Measurements from ENCODE around the gene OBSCN.

OBSCN gene

GRCh38 chr1:228325267-228325666, 117.4 kb downstream of the OBSCN start:
- TF ChIP-seq CTCF (IDR thresholded peaks at IDR 0.05; ENCODE audit: insufficient read depth, low read length) (no peak), SPI1 (IDR thresholded peaks at IDR 0.05; ENCODE audit: borderline replicate concordance, low read depth) (no peak), REST (IDR thresholded peaks at IDR 0.05; ENCODE audit: insufficient replicate concordance, low read depth) (no peak)
- DNase-seq (ENCODE audit: low read depth in 1 of 2, low spot score in 1 of 2): no peak
- H3K27ac ChIP-seq (replicated peaks): no peak overlapping the region
- H3K27me3 ChIP-seq (ENCODE audit: insufficient read depth, poor library complexity, severe bottlenecking): no peaks in the 10 kb centered on the region
- H3K4me3 ChIP-seq (replicated peaks; ENCODE audit: insufficient read depth, low read length): no peak overlapping the region

- H3K27me3 ChIP-seq (ENCODE audit: insufficient read depth, poor library complexity, severe bottlenecking): no peaks in the 10 kb centered on the region
- H3K4me3 ChIP-seq (replicated peaks; ENCODE audit: insufficient read depth, low read length): no peak overlapping the region
- TF ChIP-seq REST (IDR thresholded peaks at IDR 0.05; ENCODE audit: insufficient replicate concordance, low read depth): no peak
- TF ChIP-seq CTCF (IDR thresholded peaks at IDR 0.05; ENCODE audit: insufficient read depth, low read length): no peak
- TF ChIP-seq GABPA (IDR thresholded peaks at IDR 0.05; ENCODE audit: low read depth): no peak
- no peak for TF ChIP-seq SPI1 (IDR thresholded peaks at IDR 0.05; ENCODE audit: borderline replicate concordance, low read depth)
- TF ChIP-seq POLR2AphosphoS5 (IDR thresholded peaks at IDR 0.05; ENCODE audit: low read depth): no peak
- H3K27ac ChIP-seq (replicated peaks): no peak overlapping the region
- no peak for DNase-seq (ENCODE audit: low read depth in 1 of 2, low spot score in 1 of 2)
Measured at GRCh38 chr1:228329887-228330286, 122.0 kb downstream of the OBSCN start.

GRCh38 chr1:228332797-228333738, 125.2 kb downstream of the OBSCN start:
- no peak overlapping the region for H3K4me3 ChIP-seq (replicated peaks; ENCODE audit: insufficient read depth, low read length)
- H3K27ac ChIP-seq (replicated peaks): no peak overlapping the region
- H3K27me3 ChIP-seq (ENCODE audit: insufficient read depth, poor library complexity, severe bottlenecking): no peaks in the 10 kb centered on the region
- TF ChIP-seq REST (IDR thresholded peaks at IDR 0.05; ENCODE audit: insufficient replicate concordance, low read depth): no peak
- TF ChIP-seq POLR2AphosphoS5 (IDR thresholded peaks at IDR 0.05; ENCODE audit: low read depth): no peak
- no peak for TF ChIP-seq SPI1 (IDR thresholded peaks at IDR 0.05; ENCODE audit: borderline replicate concordance, low read depth)
- no peak for TF ChIP-seq GABPA (IDR thresholded peaks at IDR 0.05; ENCODE audit: low read depth)
- no peak for TF ChIP-seq CTCF (IDR thresholded peaks at IDR 0.05; ENCODE audit: insufficient read depth, low read length)
- no peak for DNase-seq (ENCODE audit: low read depth in 1 of 2, low spot score in 1 of 2)

Data from HL-60 (cell line).